Keratinocyte (primary cell): ENCODE results near the gene STX10. TPM values are rescaled to one million over a fixed set of nuclear protein-coding genes. Genes with fewer than 3 reads are reported as not detected.
A peak's percentile ranks its signal among the peaks of the same experiment; 100 is the strongest.

Experiments used
- DNase-seq: peaks from one replicate; pipeline ENCODE4 v3.0.0-alpha.2; 2011; ENCODE audit warnings: low read depth, missing footprints, low spot score
- FAIRE-seq: peaks from 2 replicates; lab custom pipeline; 2011; peaks lifted over from hg19 to GRCh38; lab: Jason Lieb, UNC
- H2AFZ ChIP-seq: 2 replicates; pipeline ENCODE4 v1.6.0; 2012; ENCODE audit warnings: low read length, control low read depth, inconsistent platforms; ENCODE audit not compliant: control insufficient read depth
- H3K27ac ChIP-seq: 2 replicates; pipeline ENCODE4 v1.5.1; 2011; ENCODE audit warnings: low read length; ENCODE audit not compliant: control insufficient read depth, insufficient read depth
- H3K27me3 ChIP-seq: 3 replicates; pipeline ENCODE4 v1.6.0; 2011; ENCODE audit warnings: low read length; ENCODE audit not compliant: control insufficient read depth, insufficient read depth; ENCODE audit errors: extremely low read depth
- H3K36me3 ChIP-seq, 2 experiments: 2 replicates in 1 of 2; 3 replicates in 1 of 2; pipeline ENCODE4 v1.5.1; 2011; ENCODE audit warnings: low read length in 2 of 2, mild to moderate bottlenecking in 1 of 2; ENCODE audit not compliant: control insufficient read depth in 2 of 2, insufficient read depth in 2 of 2; ENCODE audit errors: extremely low read depth in 1 of 2
- H3K4me1 ChIP-seq: 3 replicates; pipeline ENCODE4 v1.5.1; 2011; ENCODE audit warnings: low read length; ENCODE audit not compliant: control insufficient read depth, insufficient read depth; ENCODE audit errors: extremely low read depth
- H3K4me2 ChIP-seq: 3 replicates; pipeline ENCODE4 v1.6.0; 2011; ENCODE audit warnings: low read depth, low read length; ENCODE audit not compliant: control insufficient read depth, insufficient read depth; ENCODE audit errors: extremely low read depth
- H3K4me3 ChIP-seq, 3 experiments: fragments of 200-600 bp in 1 of 3; sonication (generic) in 1 of 3; 2 replicates in 2 of 3; 3 replicates in 1 of 3; pipeline ENCODE4 v1.5.1; 2011 to 2016; ENCODE audit warnings: low read length in 3 of 3, mild to moderate bottlenecking in 3 of 3, control low read depth in 2 of 3, inconsistent platforms in 1 of 3, low read depth in 1 of 3, mixed read lengths in 1 of 3, mixed run types in 1 of 3, moderate library complexity in 1 of 3; ENCODE audit not compliant: control insufficient read depth in 2 of 3, insufficient read depth in 2 of 3; ENCODE audit errors: extremely low read depth in 1 of 3
- H3K79me2 ChIP-seq: 2 replicates; pipeline ENCODE4 v1.6.0; 2012; ENCODE audit warnings: low read length; ENCODE audit not compliant: control insufficient read depth, insufficient read depth
- H3K9ac ChIP-seq: 3 replicates; pipeline ENCODE4 v1.6.0; 2011; ENCODE audit warnings: low read length; ENCODE audit not compliant: control insufficient read depth, insufficient read depth; ENCODE audit errors: extremely low read depth
- H3K9me1 ChIP-seq: 3 replicates; pipeline ENCODE4 v1.6.0; 2011; ENCODE audit warnings: low read length; ENCODE audit not compliant: control insufficient read depth, insufficient read depth; ENCODE audit errors: extremely low read depth
- H3K9me3 ChIP-seq: 2 replicates; pipeline ENCODE4 v1.5.1; 2012; ENCODE audit warnings: low read depth, low read length; ENCODE audit not compliant: control insufficient read depth
- H4K20me1 ChIP-seq: 3 replicates; pipeline ENCODE4 v1.6.0; 2011; ENCODE audit warnings: low read length; ENCODE audit not compliant: control insufficient read depth, insufficient read depth; ENCODE audit errors: extremely low read depth
- EZH2 ChIP-seq: IDR thresholded peaks from one replicate; pipeline ENCODE4 v1.6.1; 2012; ENCODE audit warnings: inconsistent platforms, mild to moderate bottlenecking, low read length, moderate library complexity
- dilution Hi-C: fragments of 300-500 bp; cut with MboI; formaldehyde crosslinking; loops from one replicate; pipeline ENCODE4 v1.7.0; 2020; ENCODE audit warnings: low sequenced_read_pairs; ENCODE audit not compliant: extremely low pct_ligation_motif_present
- polyA plus RNA-seq, 5 experiments: library from polyadenylated mRNA; depleted of rRNA in 3 of 5; stranded (reverse) in 3 of 5; stranded (forward) in 1 of 5; unstranded in 1 of 5; fragments of >200 nt; gene quantifications; 1 replicate in 1 of 5; 2 replicates in 3 of 5; 3 replicates in 1 of 5; pipeline versions ENCODE4 v1.2.1 to v1.2.3, GENCODE V29; 2011 to 2012; ENCODE audit warnings: missing spikeins in 2 of 5, low read depth in 1 of 5, low replicate concordance in 1 of 5
- TF ChIP-seq, protein P1 (sequence below), 3 experiments: IDR thresholded peaks in 1 of 3; conservative IDR thresholded peaks in 1 of 3; optimal IDR thresholded peaks in 1 of 3; 2 replicates in 2 of 3; 3 replicates in 1 of 3; pipeline versions ENCODE3 to v1.5.1; 2011; ENCODE audit warnings: low read length in 3 of 3, mild to moderate bottlenecking in 3 of 3, moderate library complexity in 2 of 3, control low read depth in 1 of 3, inconsistent platforms in 1 of 3; ENCODE audit not compliant: insufficient read depth in 2 of 3; ENCODE audit errors: extremely low read depth in 1 of 3

Gene STX10
- polyA plus RNA-seq, 1 donor (not counting 4 experiments of a cell fraction or from before 2014, with no cell fraction given): 65.2 TPM

DNA sequence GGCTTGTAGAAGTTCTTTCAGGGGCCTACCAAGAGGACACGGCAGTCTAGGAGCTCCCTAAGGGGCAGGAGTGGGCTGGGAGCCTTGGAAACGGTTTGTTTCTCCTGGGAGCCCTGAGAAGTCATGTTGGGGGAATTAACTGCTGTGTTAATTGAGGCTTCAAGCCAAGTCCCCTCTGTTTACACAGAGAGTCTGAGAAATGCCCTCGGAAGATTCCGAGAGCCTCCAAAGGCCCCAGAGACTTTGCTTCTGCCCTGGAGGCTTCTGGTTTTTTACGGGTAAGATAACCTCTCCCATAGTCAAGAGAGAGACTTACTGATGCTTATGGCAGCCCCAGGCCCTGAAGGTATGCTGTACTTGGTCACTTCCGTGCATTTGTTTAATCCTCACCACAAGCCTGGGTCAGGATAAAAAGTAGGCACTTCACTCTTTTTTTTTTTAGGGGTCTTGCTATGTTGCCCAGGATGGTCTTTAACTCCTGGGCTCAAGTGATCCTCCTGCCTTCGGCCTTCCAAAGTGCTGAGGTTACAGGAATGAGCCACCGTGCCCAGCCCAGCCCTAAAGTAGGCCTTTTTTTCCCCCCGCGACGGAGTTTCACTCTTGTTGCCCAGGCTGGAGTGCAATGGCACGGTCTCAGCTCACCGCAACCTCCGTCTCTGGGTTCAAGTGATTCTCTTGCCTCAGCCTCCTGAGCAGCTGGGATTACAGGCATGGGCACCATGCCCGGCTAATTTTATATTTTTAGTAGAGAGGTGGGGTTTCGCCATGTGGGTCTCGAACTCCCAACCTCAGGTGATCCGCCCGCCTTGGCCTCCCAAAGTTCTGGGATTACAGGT is 15.2 kb upstream of the STX10 start:
- Histone ChIP-seq H3K9me3 (no peaks in the 10 kb centered on the region), H2AFZ (peak overlapping the region; percentile 2), H3K36me3 (no peaks in the 10 kb centered on the region), H4K20me1 (no peaks in the 10 kb centered on the region), H3K27me3 (no peaks in the 10 kb centered on the region), H3K79me2 (no peaks in the 10 kb centered on the region), H3K4me2 (peak overlapping the region; percentile 78), H3K9ac (peak overlapping the region; percentile 79), H3K27ac (peak overlapping the region; percentile 94), H3K4me1 (peaks cover 75% of the 10 kb centered on the region), H3K9me1 (no peaks in the 10 kb centered on the region), H3K4me3 (peak overlapping the region in 1 of 3 experiments; percentile 49)
- TF ChIP-seq EZH2: no peak
- TF ChIP-seq, protein P1, sequence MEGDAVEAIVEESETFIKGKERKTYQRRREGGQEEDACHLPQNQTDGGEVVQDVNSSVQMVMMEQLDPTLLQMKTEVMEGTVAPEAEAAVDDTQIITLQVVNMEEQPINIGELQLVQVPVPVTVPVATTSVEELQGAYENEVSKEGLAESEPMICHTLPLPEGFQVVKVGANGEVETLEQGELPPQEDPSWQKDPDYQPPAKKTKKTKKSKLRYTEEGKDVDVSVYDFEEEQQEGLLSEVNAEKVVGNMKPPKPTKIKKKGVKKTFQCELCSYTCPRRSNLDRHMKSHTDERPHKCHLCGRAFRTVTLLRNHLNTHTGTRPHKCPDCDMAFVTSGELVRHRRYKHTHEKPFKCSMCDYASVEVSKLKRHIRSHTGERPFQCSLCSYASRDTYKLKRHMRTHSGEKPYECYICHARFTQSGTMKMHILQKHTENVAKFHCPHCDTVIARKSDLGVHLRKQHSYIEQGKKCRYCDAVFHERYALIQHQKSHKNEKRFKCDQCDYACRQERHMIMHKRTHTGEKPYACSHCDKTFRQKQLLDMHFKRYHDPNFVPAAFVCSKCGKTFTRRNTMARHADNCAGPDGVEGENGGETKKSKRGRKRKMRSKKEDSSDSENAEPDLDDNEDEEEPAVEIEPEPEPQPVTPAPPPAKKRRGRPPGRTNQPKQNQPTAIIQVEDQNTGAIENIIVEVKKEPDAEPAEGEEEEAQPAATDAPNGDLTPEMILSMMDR (optimal IDR thresholded peaks at IDR 0.05 in 1 of 3, IDR thresholded peaks at IDR 0.05 in 1 of 3, conservative IDR thresholded peaks at IDR 0.05 in 1 of 3; ENCODE audit: extremely low read depth in 1 of 3, insufficient read depth in 2 of 3, low read length in 3 of 3): no peak
- FAIRE-seq (no peak), DNase-seq (no peak)
- dilution Hi-C loops: no loop called here

DNA sequence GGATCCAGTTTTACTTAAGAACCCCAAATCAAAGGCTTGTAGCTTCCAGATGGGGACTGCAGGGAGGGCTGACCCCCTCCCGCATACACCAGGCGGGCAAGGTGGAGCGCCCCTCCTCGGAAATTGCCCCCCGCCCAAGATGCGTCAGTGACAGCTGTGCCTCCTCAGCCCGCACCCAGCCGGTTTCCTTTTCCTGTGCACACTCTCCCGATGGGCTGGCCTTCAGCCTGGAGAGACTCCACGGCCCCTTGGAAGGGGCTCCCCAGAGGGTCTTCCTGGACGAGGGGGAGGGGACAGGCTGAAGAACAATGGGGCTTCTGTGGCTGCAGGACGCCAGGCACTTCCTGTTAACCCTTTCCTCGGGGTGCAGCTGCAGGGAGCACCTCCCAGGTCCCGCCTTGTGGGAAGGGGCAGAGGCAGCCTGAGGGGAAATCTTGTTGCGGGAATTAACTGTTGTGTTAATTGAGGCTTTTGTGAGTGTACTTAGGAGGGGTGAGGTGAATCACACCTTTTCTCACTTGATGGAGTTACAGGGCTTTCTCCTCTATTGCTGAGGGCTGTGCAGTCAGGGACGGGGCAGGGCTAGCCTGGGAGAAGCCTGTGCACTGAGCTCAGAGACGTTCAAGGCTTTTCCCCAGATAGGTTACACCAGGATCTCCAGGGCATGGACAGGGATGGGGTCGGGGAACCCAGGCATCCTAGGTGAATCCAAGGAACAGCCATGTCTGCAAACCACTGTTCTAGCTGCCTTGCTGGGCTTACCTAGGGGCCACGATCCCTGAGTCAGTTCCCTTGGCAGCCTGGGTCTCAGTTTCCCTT is 14.4 kb upstream of the STX10 start:
- Histone ChIP-seq H3K9me1 (no peaks in the 10 kb centered on the region), H3K4me1 (peaks cover 66% of the 10 kb centered on the region), H3K9me3 (no peaks in the 10 kb centered on the region), H3K9ac (peak overlapping the region; percentile 79), H3K4me2 (peak overlapping the region; percentile 78), H3K36me3 (no peaks in the 10 kb centered on the region), H4K20me1 (no peaks in the 10 kb centered on the region), H3K79me2 (no peaks in the 10 kb centered on the region), H3K4me3 (peak overlapping the region; percentile 2 to 49 (median 46)), H3K27me3 (no peaks in the 10 kb centered on the region), H2AFZ (peak overlapping the region; percentile 35), H3K27ac (peak overlapping the region; percentile 94)
- DNase-seq: no peak
- dilution Hi-C loops: no loop called here
- no peak for FAIRE-seq
- TF ChIP-seq, protein P1 (optimal IDR thresholded peaks at IDR 0.05 in 1 of 3, IDR thresholded peaks at IDR 0.05 in 1 of 3, conservative IDR thresholded peaks at IDR 0.05 in 1 of 3; ENCODE audit: extremely low read depth in 1 of 3, insufficient read depth in 2 of 3, low read length in 3 of 3): no peak
- TF ChIP-seq EZH2: no peak
